WTC11 (cell line): ENCODE results near the gene CARD11. TPM values are rescaled to one million over a fixed set of nuclear protein-coding genes. Genes with fewer than 3 reads are reported as not detected.

Experiments
- ATAC-seq: fragments of 200-7000 bp; cut with Tn5 transposase; 2 replicates; pipeline ENCODE4 v1.10.0; 2021; ENCODE audit warnings: mild to moderate bottlenecking, moderate library complexity
- CTCF ChIA-PET: fragments of 300-600 bp; sonication (Branson Sonifier 250); formaldehyde crosslinking; loops from one replicate; lab custom pipeline; 2021; ENCODE audit warnings: antibody characterized with exemption; lab: Charles Lee
- POLR2A ChIA-PET: fragments of 350-600 bp; sonication (Branson Sonifier 250); formaldehyde crosslinking; loops from one replicate; lab custom pipeline; 2021; ENCODE audit warnings: antibody characterized with exemption; lab: Charles Lee
- DNase-seq: peaks from one replicate; pipeline ENCODE4 v3.0.0; 2021; ENCODE audit warnings: low spot score
- H3K27ac Mint-ChIP-seq: 2 replicates; pipeline ENCODE4 v1.8.0; 2021; ENCODE audit warnings: mixed read lengths
- H3K27me3 Mint-ChIP-seq: 2 replicates; pipeline ENCODE4 v1.8.0; 2021; ENCODE audit warnings: low read depth, mild to moderate bottlenecking, moderate library complexity, mixed read lengths
- H3K36me3 Mint-ChIP-seq: 2 replicates; pipeline ENCODE4 v1.8.0; 2021; ENCODE audit warnings: mixed read lengths
- H3K4me1 Mint-ChIP-seq: 2 replicates; pipeline ENCODE4 v1.8.0; 2022; ENCODE audit warnings: mixed read lengths
- H3K4me3 Mint-ChIP-seq: 2 replicates; pipeline ENCODE4 v1.8.0; 2021; ENCODE audit warnings: mild to moderate bottlenecking, moderate library complexity, mixed read lengths
- H3K9me3 Mint-ChIP-seq: 2 replicates; pipeline ENCODE4 v1.8.0; 2021; ENCODE audit warnings: mixed read lengths
- ATF3 ChIP-seq: sonication (generic); formaldehyde crosslinking; conservative IDR thresholded peaks from 2 replicates; pipeline ENCODE4 v1.8.1; 2022; ENCODE audit warnings: mild to moderate bottlenecking, missing genetic modification reagents
- ATF6 ChIP-seq: sonication (generic); formaldehyde crosslinking; IDR thresholded peaks from 2 replicates; pipeline ENCODE4 v1.8.1; 2023; ENCODE audit warnings: mild to moderate bottlenecking, missing genetic modification reagents
- CREB1 ChIP-seq: sonication (generic); formaldehyde crosslinking; IDR thresholded peaks from 2 replicates; pipeline ENCODE4 v1.8.0; 2023; ENCODE audit warnings: mild to moderate bottlenecking, missing genetic modification reagents
- FOXK1 ChIP-seq: sonication (generic); formaldehyde crosslinking; IDR thresholded peaks from 2 replicates; pipeline ENCODE4 v1.8.0; 2022; ENCODE audit warnings: mild to moderate bottlenecking, moderate library complexity, missing genetic modification reagents
- FOXP1 ChIP-seq: sonication (generic); formaldehyde crosslinking; IDR thresholded peaks from 2 replicates; pipeline ENCODE4 v1.8.0; 2022; ENCODE audit warnings: missing genetic modification reagents, mild to moderate bottlenecking, moderate library complexity, borderline replicate concordance
- FOXP4 ChIP-seq: sonication (generic); formaldehyde crosslinking; IDR thresholded peaks from 2 replicates; pipeline ENCODE4 v1.8.0; 2022; ENCODE audit warnings: mild to moderate bottlenecking, missing genetic modification reagents
- GTF2I ChIP-seq: fragments of 250-450 bp; sonication (Bioruptor Pico); conservative IDR thresholded peaks from 2 replicates; pipeline ENCODE4 v1.4.0; 2021; ENCODE audit warnings: mild to moderate bottlenecking
- IRF1 ChIP-seq: sonication (generic); formaldehyde crosslinking; IDR thresholded peaks from 2 replicates; pipeline ENCODE4 v1.8.0; 2023; ENCODE audit warnings: missing genetic modification reagents
- MLX ChIP-seq: sonication (generic); formaldehyde crosslinking; IDR thresholded peaks from 2 replicates; pipeline ENCODE4 v1.8.1; 2023; ENCODE audit warnings: mild to moderate bottlenecking, missing genetic modification reagents, moderate library complexity
- MXD4 ChIP-seq: fragments of 250-450 bp; sonication (Bioruptor Pico); IDR thresholded peaks from 2 replicates; pipeline ENCODE4 v1.8.0; 2021; ENCODE audit warnings: mild to moderate bottlenecking, moderate library complexity, borderline replicate concordance
- NFATC4 ChIP-seq: fragments of 250-450 bp; sonication (Bioruptor Pico); IDR thresholded peaks from 2 replicates; pipeline ENCODE4 v1.9.0; 2021; ENCODE audit warnings: mild to moderate bottlenecking
- NR1H2 ChIP-seq: sonication (generic); formaldehyde crosslinking; IDR thresholded peaks from 2 replicates; pipeline ENCODE4 v1.9.0; 2021; ENCODE audit warnings: mild to moderate bottlenecking, moderate library complexity, missing genetic modification reagents
- SMAD4 ChIP-seq: sonication (generic); formaldehyde crosslinking; IDR thresholded peaks from 2 replicates; pipeline ENCODE4 v1.8.0; 2022; ENCODE audit warnings: mild to moderate bottlenecking, missing genetic modification reagents
- TEAD1 ChIP-seq: sonication (generic); formaldehyde crosslinking; IDR thresholded peaks from 2 replicates; pipeline ENCODE4 v1.8.0; 2022; ENCODE audit warnings: mild to moderate bottlenecking, missing genetic modification reagents
- ZNF121 ChIP-seq: sonication (generic); formaldehyde crosslinking; IDR thresholded peaks from 2 replicates; pipeline ENCODE4 v1.8.0; 2023; ENCODE audit warnings: missing genetic modification reagents
- ZNF138 ChIP-seq: sonication (generic); formaldehyde crosslinking; conservative IDR thresholded peaks from 2 replicates; pipeline ENCODE4 v1.8.1; 2022; ENCODE audit warnings: mild to moderate bottlenecking, moderate library complexity, missing genetic modification reagents
- ZNF281 ChIP-seq: sonication (generic); formaldehyde crosslinking; IDR thresholded peaks from 2 replicates; pipeline ENCODE4 v1.8.0; 2023; ENCODE audit warnings: mild to moderate bottlenecking, missing genetic modification reagents
- ZNF396 ChIP-seq: fragments of 250-450 bp; sonication (Bioruptor Pico); IDR thresholded peaks from 2 replicates; pipeline ENCODE4 v1.8.0; 2021; ENCODE audit warnings: mild to moderate bottlenecking, moderate library complexity, borderline replicate concordance
- total RNA-seq: library from RNA; stranded (reverse); gene quantifications from 3 replicates; pipeline ENCODE4 v1.2.3, GENCODE V29; 2021

The CARD11 gene
- total RNA-seq, 1 experiment from 2014 or later: 40.8 TPM

GRCh38 chr7:3073763-3074458, 30.2 kb upstream of the CARD11 start (continued):
- TF ChIP-seq MLX (CRISPR knock-in tag) (no peak), ATF3 (no peak), IRF1 (no peak), FOXK1 (CRISPR knock-in tag) (no peak), SMAD4 (CRISPR knock-in tag) (no peak), FOXP4 (CRISPR knock-in tag) (no peak), ZNF396 (no peak), CREB1 (no peak)

- POLR2A ChIA-PET: no interaction called here
- H3K27ac Mint-ChIP-seq: no peak overlapping the region
- H3K4me1 Mint-ChIP-seq: peaks cover 16% of the 10 kb centered on the region
- H3K27me3 Mint-ChIP-seq: no peaks in the 10 kb centered on the region; the same call in 1 of the 2 replicates
- DNase-seq (no peak), ATAC-seq (no peak)
- TF ChIP-seq GTF2I (CRISPR knock-in tag): no peak
- no peak for TF ChIP-seq ZNF281
- TF ChIP-seq NR1H2 (CRISPR knock-in tag): no peak
- no peak for TF ChIP-seq FOXP1 (CRISPR knock-in tag)
- no peak for TF ChIP-seq ATF6 (CRISPR knock-in tag)
- no peak for TF ChIP-seq NFATC4
- no peak for TF ChIP-seq MXD4 (CRISPR knock-in tag)
- no peak for TF ChIP-seq ZNF138 (CRISPR knock-in tag)
- no peak for TF ChIP-seq TEAD1 (CRISPR knock-in tag)
- no peak for TF ChIP-seq ZNF121 (CRISPR knock-in tag)
- H3K4me3 Mint-ChIP-seq: no peak overlapping the region
- peaks cover 10% of the 10 kb centered on the region for H3K36me3 Mint-ChIP-seq
- peaks cover 35% of the 10 kb centered on the region for H3K9me3 Mint-ChIP-seq
- CTCF ChIA-PET: no interaction called here
Observed at GRCh38 chr7:3070908-3071307, 27.2 kb upstream of the CARD11 start.
